Neutrophil (primary cell): ENCODE results near the gene IL1RN.

ENCODE experiments used
- H3K27ac ChIP-seq: fragments of 200-600 bp; sonication (generic); 2 replicates; pipeline ENCODE4 v1.5.1; 2016; ENCODE audit warnings: mild to moderate bottlenecking, moderate library complexity
- H3K27me3 ChIP-seq: fragments of 200-600 bp; sonication (generic); 2 replicates; pipeline ENCODE4 v1.6.0; 2016; ENCODE audit warnings: mild to moderate bottlenecking
- H3K36me3 ChIP-seq: fragments of 200-600 bp; sonication (generic); 2 replicates; pipeline ENCODE4 v1.5.1; 2017
- H3K4me1 ChIP-seq, 2 experiments: fragments of 200-600 bp in 1 of 2; sonication (generic) in 1 of 2; 1 replicate in 1 of 2; 2 replicates in 1 of 2; pipeline versions ENCODE4 v1.5.1 to v1.6.1; 2013 to 2016; ENCODE audit warnings: low read depth in 1 of 2, low read length in 1 of 2, mild to moderate bottlenecking in 1 of 2, moderate library complexity in 1 of 2; ENCODE audit not compliant: control insufficient read depth in 1 of 2, insufficient read depth in 1 of 2
- H3K4me3 ChIP-seq, 2 experiments: fragments of 200-600 bp in 1 of 2; sonication (generic) in 1 of 2; 1 replicate in 1 of 2; 2 replicates in 1 of 2; pipeline ENCODE4 v1.5.1; 2013 to 2016; ENCODE audit warnings: low read depth in 1 of 2, low read length in 1 of 2, mild to moderate bottlenecking in 1 of 2, moderate library complexity in 1 of 2
- H3K9me3 ChIP-seq: fragments of 200-600 bp; sonication (generic); 2 replicates; pipeline ENCODE4 v1.5.1; 2016
- TF ChIP-seq, protein P1 (sequence below): fragments of 200-600 bp; sonication (generic); IDR thresholded peaks from 2 replicates; pipeline ENCODE4 v1.5.1; 2016; ENCODE audit warnings: antibody characterized with exemption

The IL1RN gene

DNA sequence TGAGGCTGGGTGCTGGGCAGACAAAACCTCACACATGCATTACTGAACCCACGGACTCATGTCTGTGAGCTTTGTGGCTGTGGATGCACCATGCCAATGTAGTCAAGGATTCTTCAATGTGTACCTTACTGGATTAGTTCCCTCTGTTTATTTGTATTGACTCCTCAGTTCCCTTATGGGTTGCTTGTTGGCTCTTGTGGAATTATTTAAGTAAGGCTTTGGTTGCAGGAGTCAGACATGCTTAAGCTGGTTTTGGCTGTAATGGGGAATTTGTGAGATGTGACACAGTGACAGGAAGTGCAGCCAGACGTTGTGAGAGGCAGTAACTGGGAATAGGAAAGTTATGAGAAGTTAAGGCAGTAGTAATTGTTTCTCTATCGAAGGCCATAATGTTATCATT is 13.6 kb upstream of the IL1RN start:
- Histone ChIP-seq H3K27me3 (no peaks in the 10 kb centered on the region), H3K36me3 (no peaks in the 10 kb centered on the region), H3K4me1 (peaks cover 79 to 83% of the 10 kb centered on the region in 2 experiments), H3K9me3 (no peaks in the 10 kb centered on the region), H3K4me3 (no peak overlapping the region), H3K27ac (peak overlapping the region; percentile 88)
- TF ChIP-seq, protein P1, sequence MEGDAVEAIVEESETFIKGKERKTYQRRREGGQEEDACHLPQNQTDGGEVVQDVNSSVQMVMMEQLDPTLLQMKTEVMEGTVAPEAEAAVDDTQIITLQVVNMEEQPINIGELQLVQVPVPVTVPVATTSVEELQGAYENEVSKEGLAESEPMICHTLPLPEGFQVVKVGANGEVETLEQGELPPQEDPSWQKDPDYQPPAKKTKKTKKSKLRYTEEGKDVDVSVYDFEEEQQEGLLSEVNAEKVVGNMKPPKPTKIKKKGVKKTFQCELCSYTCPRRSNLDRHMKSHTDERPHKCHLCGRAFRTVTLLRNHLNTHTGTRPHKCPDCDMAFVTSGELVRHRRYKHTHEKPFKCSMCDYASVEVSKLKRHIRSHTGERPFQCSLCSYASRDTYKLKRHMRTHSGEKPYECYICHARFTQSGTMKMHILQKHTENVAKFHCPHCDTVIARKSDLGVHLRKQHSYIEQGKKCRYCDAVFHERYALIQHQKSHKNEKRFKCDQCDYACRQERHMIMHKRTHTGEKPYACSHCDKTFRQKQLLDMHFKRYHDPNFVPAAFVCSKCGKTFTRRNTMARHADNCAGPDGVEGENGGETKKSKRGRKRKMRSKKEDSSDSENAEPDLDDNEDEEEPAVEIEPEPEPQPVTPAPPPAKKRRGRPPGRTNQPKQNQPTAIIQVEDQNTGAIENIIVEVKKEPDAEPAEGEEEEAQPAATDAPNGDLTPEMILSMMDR = no peak

DNA sequence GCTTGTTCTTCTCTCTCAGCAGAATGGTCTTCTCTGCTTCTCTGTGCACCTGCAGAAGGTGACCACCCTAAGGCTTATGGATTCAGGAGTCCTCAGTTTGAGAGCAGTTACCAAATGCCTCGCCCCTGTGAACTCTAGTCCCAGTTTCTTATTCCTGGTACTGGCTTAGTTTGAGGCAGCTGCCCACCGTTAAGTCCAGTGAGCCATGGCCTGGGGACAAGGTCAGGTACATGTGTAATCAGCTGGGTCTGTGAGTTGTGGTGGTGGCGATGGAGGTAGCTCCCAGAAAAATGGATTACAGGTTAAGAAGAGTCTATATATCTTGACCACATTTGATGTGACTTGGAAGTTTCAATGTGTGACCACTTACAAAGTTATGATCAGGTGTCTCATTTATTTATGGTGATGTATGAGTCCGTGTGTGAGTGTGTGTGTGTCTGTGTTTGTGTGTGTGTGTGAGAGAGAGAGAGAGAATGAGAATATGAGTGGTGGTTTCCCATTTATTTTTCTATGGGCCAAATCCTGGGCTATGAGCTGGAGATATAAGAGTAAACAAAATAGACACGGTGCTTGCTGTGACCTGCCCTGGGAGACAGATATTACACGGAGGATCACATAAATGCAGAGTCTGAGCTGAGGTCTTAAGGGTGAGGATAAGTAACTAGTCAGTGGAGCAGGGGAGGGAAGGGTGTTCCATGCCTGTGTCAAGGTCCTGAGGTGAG is 13.0 kb upstream of the IL1RN start:
- H3K9me3 ChIP-seq = no peaks in the 10 kb centered on the region
- no peaks in the 10 kb centered on the region for H3K36me3 ChIP-seq
- no peak overlapping the region for H3K4me3 ChIP-seq
- H3K4me1 ChIP-seq = peaks cover 85 to 89% of the 10 kb centered on the region in 2 experiments
- TF ChIP-seq, protein P1 = no peak
- H3K27me3 ChIP-seq = no peaks in the 10 kb centered on the region
- H3K27ac ChIP-seq = peak overlapping the region; percentile 88

DNA sequence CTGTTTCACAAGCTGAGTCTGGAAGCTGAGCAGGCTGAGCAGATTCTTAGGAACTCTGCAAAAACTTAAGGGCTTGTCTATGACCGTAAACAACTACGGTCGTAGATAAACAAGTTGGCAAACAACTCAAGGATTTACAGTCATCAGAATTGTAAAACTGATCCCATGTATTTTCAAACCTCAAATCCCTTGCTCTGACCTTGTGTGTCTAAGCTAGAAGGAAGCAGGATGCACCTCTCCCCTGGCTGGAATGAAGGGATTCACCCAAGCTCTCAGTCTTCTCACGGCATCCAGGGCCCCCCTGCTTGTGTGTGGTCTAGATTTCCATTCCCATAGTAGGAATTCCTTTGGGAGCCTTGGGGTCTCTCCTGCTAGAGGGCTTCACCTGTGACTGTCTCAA is 12.4 kb upstream of the IL1RN start:
- no peaks in the 10 kb centered on the region for H3K36me3 ChIP-seq
- peak overlapping the region; percentile 83 for H3K27ac ChIP-seq
- H3K9me3 ChIP-seq = no peaks in the 10 kb centered on the region
- TF ChIP-seq, protein P1 = no peak
- no peak overlapping the region for H3K4me3 ChIP-seq
- H3K27me3 ChIP-seq = no peaks in the 10 kb centered on the region
- H3K4me1 ChIP-seq = peaks cover 89 to 94% of the 10 kb centered on the region in 2 experiments

DNA sequence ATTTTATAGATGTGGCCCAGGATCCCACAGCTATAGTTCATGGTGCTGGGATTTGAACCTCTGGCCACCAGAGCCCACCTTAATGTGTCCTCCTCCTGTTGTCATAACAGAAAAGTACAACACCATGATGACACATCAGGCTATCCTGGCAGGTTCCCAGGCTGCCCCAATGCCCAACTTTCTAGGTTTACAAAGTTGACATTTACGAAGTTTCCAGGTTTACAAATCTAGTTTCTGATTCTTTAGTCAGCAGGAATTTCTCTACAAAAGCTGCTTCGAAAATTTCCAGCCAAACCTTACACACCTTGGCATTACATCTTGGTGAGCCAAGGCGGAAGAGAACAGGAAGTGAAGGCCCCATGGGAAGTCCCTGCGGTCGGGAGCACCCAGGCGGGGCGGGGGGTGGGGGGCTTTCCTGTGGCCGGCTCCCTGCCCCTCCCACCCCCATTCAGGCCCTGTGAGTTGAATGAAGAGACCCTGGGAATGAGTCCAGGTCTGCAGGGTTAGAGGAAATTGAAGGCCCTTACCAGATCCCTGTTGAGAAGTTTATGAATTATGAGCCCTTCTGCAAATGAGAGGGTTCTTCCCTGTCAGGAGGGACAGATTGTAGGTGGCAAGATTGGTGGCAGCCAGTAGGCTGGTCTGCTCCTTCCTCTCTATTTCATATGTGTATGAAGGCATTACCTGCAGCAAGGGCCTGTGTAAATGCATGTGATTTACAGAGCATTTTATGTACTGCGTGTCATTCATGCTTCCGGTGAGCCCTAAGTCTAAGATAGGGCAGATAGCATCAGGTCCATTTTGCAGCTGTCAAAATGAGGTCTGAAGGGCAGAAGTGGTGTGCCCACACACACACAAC is 11.1 kb upstream of the IL1RN start:
- Histone ChIP-seq H3K9me3 (no peaks in the 10 kb centered on the region), H3K4me3 (peak overlapping the region in 1 of 2 experiments; percentile 31), H3K36me3 (no peaks in the 10 kb centered on the region), H3K4me1 (peaks cover 84 to 97% of the 10 kb centered on the region in 2 experiments), H3K27me3 (no peaks in the 10 kb centered on the region), H3K27ac (peak overlapping the region; percentile 83)
- TF ChIP-seq, protein P1 = no peak

DNA sequence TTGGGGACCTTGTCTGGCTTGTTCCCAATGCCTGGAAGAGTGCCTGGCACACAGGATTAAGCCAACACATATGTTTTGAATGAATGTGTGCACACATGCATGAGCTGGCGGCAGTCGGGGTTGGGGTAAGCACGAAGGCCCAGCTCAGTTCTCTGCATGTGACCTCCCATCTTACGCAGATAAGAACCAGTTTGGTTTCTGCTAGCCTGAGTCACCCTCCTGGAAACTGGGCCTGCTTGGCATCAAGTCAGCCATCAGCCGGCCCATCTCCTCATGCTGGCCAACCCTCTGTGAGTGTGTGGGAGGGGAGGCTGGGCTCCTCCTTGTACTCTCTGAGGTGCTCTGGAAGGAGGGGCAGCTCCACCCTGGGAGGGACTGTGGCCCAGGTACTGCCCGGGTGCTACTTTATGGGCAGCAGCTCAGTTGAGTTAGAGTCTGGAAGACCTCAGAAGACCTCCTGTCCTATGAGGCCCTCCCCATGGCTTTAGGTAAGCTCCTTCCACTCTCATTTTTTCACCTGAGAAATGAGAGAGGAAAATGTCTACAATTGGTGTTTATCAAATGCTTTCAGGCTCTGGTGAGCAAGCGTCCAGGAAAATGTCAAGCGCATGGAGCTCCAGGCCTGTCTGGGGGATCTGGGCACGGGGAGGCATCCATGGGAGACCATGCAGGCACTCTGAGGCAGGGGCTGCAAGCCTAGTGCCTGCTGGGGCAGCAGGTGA is 9.7 kb upstream of the IL1RN start:
- no peaks in the 10 kb centered on the region for H3K27me3 ChIP-seq
- H3K4me3 ChIP-seq = no peak overlapping the region
- H3K36me3 ChIP-seq = no peaks in the 10 kb centered on the region
- H3K4me1 ChIP-seq = peaks cover 84 to 97% of the 10 kb centered on the region in 2 experiments
- TF ChIP-seq, protein P1 = no peak
- no peaks in the 10 kb centered on the region for H3K9me3 ChIP-seq
- H3K27ac ChIP-seq = peak overlapping the region; percentile 83
